Loucy (cell line): ENCODE data around the gene KRTAP10-12.

Source experiments
- EZH2phosphoT487 ChIP-seq: fragments of 200-600 bp; IDR thresholded peaks from 2 replicates; pipeline ENCODE4 v1.6.1; 2018; ENCODE audit warnings: antibody characterized with exemption, mild to moderate bottlenecking, moderate library complexity, borderline replicate concordance
- TF ChIP-seq, protein P1 (sequence below): fragments of 200-600 bp; sonication (generic); conservative IDR thresholded peaks from 2 replicates; pipeline ENCODE4 v1.5.1; 2014; ENCODE audit warnings: mild to moderate bottlenecking, antibody characterized with exemption, low read length

- TF ChIP-seq, protein P1, sequence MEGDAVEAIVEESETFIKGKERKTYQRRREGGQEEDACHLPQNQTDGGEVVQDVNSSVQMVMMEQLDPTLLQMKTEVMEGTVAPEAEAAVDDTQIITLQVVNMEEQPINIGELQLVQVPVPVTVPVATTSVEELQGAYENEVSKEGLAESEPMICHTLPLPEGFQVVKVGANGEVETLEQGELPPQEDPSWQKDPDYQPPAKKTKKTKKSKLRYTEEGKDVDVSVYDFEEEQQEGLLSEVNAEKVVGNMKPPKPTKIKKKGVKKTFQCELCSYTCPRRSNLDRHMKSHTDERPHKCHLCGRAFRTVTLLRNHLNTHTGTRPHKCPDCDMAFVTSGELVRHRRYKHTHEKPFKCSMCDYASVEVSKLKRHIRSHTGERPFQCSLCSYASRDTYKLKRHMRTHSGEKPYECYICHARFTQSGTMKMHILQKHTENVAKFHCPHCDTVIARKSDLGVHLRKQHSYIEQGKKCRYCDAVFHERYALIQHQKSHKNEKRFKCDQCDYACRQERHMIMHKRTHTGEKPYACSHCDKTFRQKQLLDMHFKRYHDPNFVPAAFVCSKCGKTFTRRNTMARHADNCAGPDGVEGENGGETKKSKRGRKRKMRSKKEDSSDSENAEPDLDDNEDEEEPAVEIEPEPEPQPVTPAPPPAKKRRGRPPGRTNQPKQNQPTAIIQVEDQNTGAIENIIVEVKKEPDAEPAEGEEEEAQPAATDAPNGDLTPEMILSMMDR = no peak
- no peak for TF ChIP-seq EZH2phosphoT487
Measured at GRCh38 chr21:44695184-44695583, 1.8 kb upstream of the KRTAP10-12 start.
